Skeletal muscle satellite cell (primary cell): ENCODE results near the gene PCDH7.

Source experiments
- H3K27me3 ChIP-seq: 2 replicates; pipeline ENCODE4 v1.7.0; 2013; ENCODE audit warnings: low read length; ENCODE audit not compliant: control insufficient read depth, insufficient read depth
- H3K36me3 ChIP-seq: 2 replicates; pipeline ENCODE4 v1.7.0; 2013; ENCODE audit warnings: mild to moderate bottlenecking, control low read depth, low read length; ENCODE audit not compliant: insufficient read depth
- H3K4me1 ChIP-seq: 2 replicates; pipeline ENCODE4 v1.7.0; 2013; ENCODE audit warnings: low read length; ENCODE audit not compliant: control insufficient read depth, insufficient read depth
- H3K4me2 ChIP-seq: 2 replicates; pipeline ENCODE4 v1.7.0; 2013; ENCODE audit warnings: mild to moderate bottlenecking, low read length
- H3K4me3 ChIP-seq: 2 replicates; pipeline ENCODE4 v1.7.0; 2013; ENCODE audit warnings: low read length
- H3K9ac ChIP-seq: 2 replicates; pipeline ENCODE4 v1.7.0; 2013; ENCODE audit warnings: mild to moderate bottlenecking, low read depth, low read length, moderate library complexity
- H3K9me3 ChIP-seq: replicated peaks from 2 replicates; pipeline ENCODE4 v1.7.0; 2013; ENCODE audit warnings: mild to moderate bottlenecking, control low read depth, low read length

PCDH7 gene

GRCh38 chr4:30765022-30765421, 44.9 kb downstream of the PCDH7 start:
- no peak overlapping the region for H3K4me3 ChIP-seq
- H3K4me2 ChIP-seq: no peak overlapping the region
- no peak overlapping the region for H3K9ac ChIP-seq
- no peaks in the 10 kb centered on the region for H3K9me3 ChIP-seq
- no peaks in the 10 kb centered on the region for H3K27me3 ChIP-seq
- no peaks in the 10 kb centered on the region for H3K36me3 ChIP-seq
- peaks cover 19% of the 10 kb centered on the region for H3K4me1 ChIP-seq

DNA sequence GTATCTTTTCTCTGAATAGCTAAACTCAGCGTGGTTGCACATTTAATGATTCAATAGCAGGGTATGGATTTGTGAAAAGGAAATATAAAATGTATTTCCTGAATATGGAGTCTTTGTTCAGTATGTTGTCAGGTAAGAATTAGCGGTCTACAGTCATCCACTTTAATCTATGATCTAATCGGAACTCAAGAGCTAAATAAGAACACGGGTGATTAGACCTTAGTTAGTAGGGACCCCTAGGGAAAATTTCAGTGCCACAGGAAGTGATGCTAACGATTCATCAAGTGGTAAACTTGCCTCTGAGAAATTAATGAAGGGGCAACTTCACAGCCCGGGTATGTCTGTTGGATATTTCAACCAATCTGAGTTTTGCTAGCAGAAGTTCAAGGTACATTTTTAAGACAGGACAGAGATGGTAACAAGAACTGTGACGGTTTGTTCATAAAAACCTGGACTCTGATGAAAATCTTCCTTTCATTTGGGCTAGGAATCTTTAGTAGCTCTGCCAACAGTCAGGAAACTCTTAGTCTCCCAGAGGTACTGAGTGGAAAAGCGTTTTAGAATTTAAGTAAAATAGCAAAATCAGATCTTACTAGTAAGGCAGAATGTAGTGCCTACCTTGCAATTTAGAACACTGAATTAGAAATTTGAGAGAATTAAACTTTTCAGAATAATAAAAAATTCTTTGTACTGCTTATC, 47.1 kb downstream of the PCDH7 start:
- Histone ChIP-seq H3K4me1 (peaks cover 31% of the 10 kb centered on the region), H3K9me3 (no peaks in the 10 kb centered on the region), H3K4me3 (no peak overlapping the region), H3K9ac (no peak overlapping the region), H3K36me3 (no peaks in the 10 kb centered on the region), H3K4me2 (no peak overlapping the region), H3K27me3 (no peaks in the 10 kb centered on the region)

- H3K9me3 ChIP-seq: no peaks in the 10 kb centered on the region
- H3K9ac ChIP-seq: no peak overlapping the region
- no peak overlapping the region for H3K4me3 ChIP-seq
- no peaks in the 10 kb centered on the region for H3K27me3 ChIP-seq
- no peaks in the 10 kb centered on the region for H3K36me3 ChIP-seq
- peaks cover 25% of the 10 kb centered on the region for H3K4me1 ChIP-seq
- no peak overlapping the region for H3K4me2 ChIP-seq
These were observed 48.1 kb downstream of the PCDH7 start for GRCh38 chr4:30768277-30768676.

DNA sequence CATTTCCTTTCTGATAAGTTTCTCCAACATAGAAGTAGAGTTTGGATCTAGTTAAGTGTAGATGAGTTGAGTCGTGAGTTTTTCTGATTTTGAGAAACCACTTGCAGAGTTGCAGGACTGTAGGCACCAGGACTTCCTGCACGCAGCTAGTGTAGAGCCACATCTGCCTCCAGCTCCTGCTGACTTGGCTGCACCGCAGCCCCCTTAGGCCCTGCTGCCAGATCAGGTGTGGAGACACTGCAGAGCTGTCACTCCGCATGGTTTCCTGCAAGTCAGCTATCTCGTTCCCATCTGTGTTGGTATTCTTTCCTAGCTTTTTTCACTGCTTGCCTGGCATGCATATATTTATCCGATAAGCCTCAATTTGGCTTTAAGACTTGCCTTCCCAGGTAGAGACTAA, 48.9 kb downstream of the PCDH7 start:
- Histone ChIP-seq H3K4me2 (no peak overlapping the region), H3K27me3 (no peaks in the 10 kb centered on the region), H3K9ac (no peak overlapping the region), H3K9me3 (no peaks in the 10 kb centered on the region), H3K4me1 (peaks cover 17% of the 10 kb centered on the region), H3K4me3 (no peak overlapping the region), H3K36me3 (no peaks in the 10 kb centered on the region)

DNA sequence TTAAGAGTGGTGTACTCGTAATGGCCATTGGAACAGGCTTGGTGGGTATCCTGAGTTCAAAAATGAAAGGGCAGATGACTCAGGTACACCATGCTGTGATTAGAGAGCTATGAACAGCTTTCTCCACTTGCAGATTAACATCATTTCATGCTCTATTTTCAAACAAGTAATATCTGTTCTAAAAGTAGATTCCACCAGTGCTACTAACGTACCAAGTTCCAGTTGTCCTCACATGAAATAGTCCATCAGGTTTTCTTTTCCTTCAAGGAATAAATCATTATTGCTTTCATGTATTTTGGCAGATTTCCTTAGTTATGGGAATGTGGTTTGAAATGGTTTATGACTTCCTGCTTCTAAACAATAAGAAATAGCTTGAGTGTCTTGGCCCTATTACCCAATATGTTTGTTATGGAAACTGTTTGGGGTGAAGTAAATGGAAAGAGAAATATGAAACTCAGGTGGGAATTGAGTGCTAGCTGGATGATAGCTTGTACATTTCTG, 49.9 kb downstream of the PCDH7 start:
- Histone ChIP-seq H3K9ac (no peak overlapping the region), H3K27me3 (no peaks in the 10 kb centered on the region), H3K9me3 (no peaks in the 10 kb centered on the region), H3K36me3 (no peaks in the 10 kb centered on the region), H3K4me2 (no peak overlapping the region), H3K4me1 (peaks cover 16% of the 10 kb centered on the region), H3K4me3 (no peak overlapping the region)

- no peak overlapping the region for H3K4me3 ChIP-seq
- no peak overlapping the region for H3K9ac ChIP-seq
- H3K27me3 ChIP-seq: no peaks in the 10 kb centered on the region
- no peaks in the 10 kb centered on the region for H3K9me3 ChIP-seq
- H3K4me1 ChIP-seq: peaks cover 16% of the 10 kb centered on the region
- H3K4me2 ChIP-seq: no peak overlapping the region
- H3K36me3 ChIP-seq: no peaks in the 10 kb centered on the region
These were observed 50.6 kb downstream of the PCDH7 start for GRCh38 chr4:30770812-30771211.

GRCh38 chr4:30776451-30776850, 56.3 kb downstream of the PCDH7 start:
- Histone ChIP-seq H3K4me3 (no peak overlapping the region), H3K9me3 (no peaks in the 10 kb centered on the region), H3K9ac (no peak overlapping the region), H3K4me2 (no peak overlapping the region), H3K4me1 (peaks cover 3% of the 10 kb centered on the region), H3K27me3 (no peaks in the 10 kb centered on the region), H3K36me3 (no peaks in the 10 kb centered on the region)

- Histone ChIP-seq H3K27me3 (no peaks in the 10 kb centered on the region), H3K36me3 (no peaks in the 10 kb centered on the region), H3K4me1 (peaks cover 3% of the 10 kb centered on the region), H3K9ac (no peak overlapping the region), H3K4me2 (no peak overlapping the region), H3K9me3 (no peaks in the 10 kb centered on the region), H3K4me3 (no peak overlapping the region)
These were observed 56.8 kb downstream of the PCDH7 start for GRCh38 chr4:30776921-30777415.
